Measurements from ENCODE around the gene TMEM236. TPM values are rescaled to one million over a fixed set of nuclear protein-coding genes. Genes with fewer than 3 reads are reported as not detected.

The TMEM236 gene
- total RNA-seq, 1 experiment from 2014 or later = 0.07 TPM

DNA sequence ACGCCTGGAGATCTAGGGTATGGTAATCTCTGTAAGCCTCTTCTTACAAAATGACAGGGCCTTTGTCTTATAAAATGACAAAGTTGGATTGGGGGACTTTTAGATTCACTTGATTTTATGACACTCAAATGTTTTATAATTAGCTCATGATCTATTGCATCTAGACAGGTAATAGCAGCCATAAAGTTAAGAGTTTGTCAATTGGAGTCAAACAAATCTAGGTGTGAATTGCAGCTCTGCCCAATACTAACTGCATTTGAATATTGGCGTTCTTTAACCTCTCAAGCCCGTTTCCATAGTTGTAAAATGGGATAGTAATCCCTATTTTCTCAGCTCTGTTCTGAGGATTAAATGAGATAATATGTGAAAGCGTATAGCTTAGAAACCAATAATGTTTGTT, 43.1 kb downstream of the TMEM236 start (continued):
- TF ChIP-seq CTCF (IDR thresholded peaks at IDR 0.05 in 2 of 3, conservative IDR thresholded peaks at IDR 0.05 in 1 of 3; ENCODE audit: borderline replicate concordance in 1 of 3, insufficient read depth in 1 of 3, low read depth in 2 of 3, low read length in 2 of 3) (no peak), EZH2 (IDR thresholded peaks at IDR 0.05) (no peak)

GRCh38 chr10:17795813-17796594, 44.0 kb downstream of the TMEM236 start:
- peaks cover 3% of the 10 kb centered on the region; the same call in 1 of the 2 replicates for H3K9me2 ChIP-seq (ENCODE audit: insufficient read depth)
- RAD21 ChIA-PET (ENCODE audit: low non-redundant PET in 1 of 2, low total read pairs in 2 of 2, uncharacterized antibody in 2 of 2, unreplicated experiment in 2 of 2) = no interaction called here
- POLR2A ChIA-PET = no interaction called here
- H3K79me2 ChIP-seq (ENCODE audit: insufficient read depth, low read length) = no peaks in the 10 kb centered on the region
- no peaks in the 10 kb centered on the region for H3K36me3 ChIP-seq (ENCODE audit: control insufficient read depth in 1 of 2, insufficient read depth in 2 of 2, low read length in 2 of 2)
- H3K4me1 ChIP-seq (ENCODE audit: control insufficient read depth in 1 of 2, insufficient read depth in 2 of 2, low read length in 2 of 2) = peaks cover 4 to 6% of the 10 kb centered on the region in 2 experiments; a peak in 1 of 4 replicates
- no peaks in the 10 kb centered on the region for H4K20me1 ChIP-seq (ENCODE audit: insufficient read depth)
- CTCF ChIA-PET = interaction anchor here (1.5 kb wide), 1 partner anchor 14 kb away, joined by 3 read pairs; no protein-coding TSS in a partner anchor
- H3K27ac ChIP-seq (ENCODE audit: low read depth, low read length) = no peak overlapping the region
- DNase-seq (ENCODE audit: low read depth, low spot score) = no peak
- H3K4me3 ChIP-seq (replicated peaks in 1 of 2; ENCODE audit: low read depth in 1 of 2, low read length in 2 of 2) = no peak overlapping the region
- no peak overlapping the region for H3K9ac ChIP-seq (ENCODE audit: low read length)
- BruUV-seq (replicated peaks) = no TSS peak
- no peak for ATAC-seq
- TF ChIP-seq TCF7L2 (IDR thresholded peaks at IDR 0.05; ENCODE audit: borderline replicate concordance, extremely low read depth, insufficient read depth, insufficient read length) (no peak), POLR2A (IDR thresholded peaks at IDR 0.05; ENCODE audit: borderline replicate concordance, extremely low read depth, insufficient read depth, insufficient read length) (no peak), JUND (IDR thresholded peaks at IDR 0.05) (no peak), ATF3 (IDR thresholded peaks at IDR 0.05) (no peak), POLR2AphosphoS5 (IDR thresholded peaks at IDR 0.05; ENCODE audit: low read depth, low read length) (no peak), CBX3 (IDR thresholded peaks at IDR 0.05; ENCODE audit: low read depth) (no peak), SP1 (IDR thresholded peaks at IDR 0.05; ENCODE audit: low read depth) (no peak), ELF1 (IDR thresholded peaks at IDR 0.05; ENCODE audit: borderline replicate concordance, low read depth) (no peak), YY1 (IDR thresholded peaks at IDR 0.05; ENCODE audit: extremely low read depth, insufficient replicate concordance, low read depth, low read length) (no peak), SRF (IDR thresholded peaks at IDR 0.05; ENCODE audit: low read depth) (no peak), FOSL1 (IDR thresholded peaks at IDR 0.05; ENCODE audit: low read depth) (no peak)
- TF ChIP-seq, protein P1, sequence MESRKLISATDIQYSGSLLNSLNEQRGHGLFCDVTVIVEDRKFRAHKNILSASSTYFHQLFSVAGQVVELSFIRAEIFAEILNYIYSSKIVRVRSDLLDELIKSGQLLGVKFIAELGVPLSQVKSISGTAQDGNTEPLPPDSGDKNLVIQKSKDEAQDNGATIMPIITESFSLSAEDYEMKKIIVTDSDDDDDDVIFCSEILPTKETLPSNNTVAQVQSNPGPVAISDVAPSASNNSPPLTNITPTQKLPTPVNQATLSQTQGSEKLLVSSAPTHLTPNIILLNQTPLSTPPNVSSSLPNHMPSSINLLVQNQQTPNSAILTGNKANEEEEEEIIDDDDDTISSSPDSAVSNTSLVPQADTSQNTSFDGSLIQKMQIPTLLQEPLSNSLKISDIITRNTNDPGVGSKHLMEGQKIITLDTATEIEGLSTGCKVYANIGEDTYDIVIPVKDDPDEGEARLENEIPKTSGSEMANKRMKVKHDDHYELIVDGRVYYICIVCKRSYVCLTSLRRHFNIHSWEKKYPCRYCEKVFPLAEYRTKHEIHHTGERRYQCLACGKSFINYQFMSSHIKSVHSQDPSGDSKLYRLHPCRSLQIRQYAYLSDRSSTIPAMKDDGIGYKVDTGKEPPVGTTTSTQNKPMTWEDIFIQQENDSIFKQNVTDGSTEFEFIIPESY (IDR thresholded peaks at IDR 0.05; ENCODE audit: extremely low read depth, insufficient replicate concordance, low read length) = no peak
- H3K9me3 ChIP-seq (ENCODE audit: control insufficient read depth in 1 of 2, insufficient read depth in 1 of 2, low read depth in 1 of 2, low read length in 2 of 2) = no peaks in the 10 kb centered on the region
- H2AFZ ChIP-seq (ENCODE audit: low read depth, low read length, poor library complexity, severe bottlenecking) = no peak overlapping the region
- intact Hi-C loops (cut with micrococcal nuclease) = no loop called here
- no peaks in the 10 kb centered on the region for H3K27me3 ChIP-seq (ENCODE audit: insufficient read depth, low read length)
- no peak overlapping the region for H3K4me2 ChIP-seq (ENCODE audit: low read length)

Data from HCT116 (cell line).